ENCODE data around the gene AMPH.

AMPH gene

DNA sequence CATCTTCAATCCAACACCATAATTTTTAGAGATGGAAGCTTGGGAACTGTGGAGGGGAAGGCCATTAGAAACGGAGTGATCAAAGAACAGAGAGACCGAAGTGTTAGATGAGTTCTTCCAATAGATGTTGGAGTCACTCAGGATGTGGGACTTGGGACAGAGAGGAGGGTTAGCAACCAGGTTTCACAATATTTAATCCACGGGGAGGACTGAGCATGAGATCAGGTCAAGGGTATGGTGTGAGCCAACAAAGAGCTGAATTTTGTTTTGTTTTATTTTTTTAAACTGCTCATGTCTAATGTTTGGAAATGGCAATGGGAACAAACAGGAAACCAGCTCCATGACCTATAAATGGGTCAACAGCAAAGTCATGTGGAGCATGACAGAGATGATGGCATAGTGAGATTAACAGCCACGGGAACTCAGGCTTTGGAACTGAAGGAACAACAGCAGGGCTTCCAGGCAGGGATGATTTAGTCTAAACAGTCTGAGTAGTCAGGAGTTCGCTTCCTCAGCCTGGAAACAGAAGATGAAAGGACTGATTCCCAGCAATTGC lies 38.9 kb upstream of the AMPH start:
- H3K18ac ChIP-seq (ENCODE audit: low read length), result no peak overlapping the region
- H3K4me3 ChIP-seq (ENCODE audit: low read length in 2 of 2), result no peak overlapping the region
- H3K4me1 ChIP-seq (ENCODE audit: control insufficient read depth in 2 of 2, insufficient read depth in 1 of 2, low read depth in 1 of 2, low read length in 2 of 2), result no peaks in the 10 kb centered on the region
- no peaks in the 10 kb centered on the region for H3K79me1 ChIP-seq (ENCODE audit: low read depth, low read length)
- WGBS, 2 donors (ENCODE audit: extremely low coverage in 2 of 2, insufficient read length in 2 of 2, insufficient replicate concordance in 1 of 2), result no CpG with 5 or more reads among the region's 5 CpGs
- H3K9ac ChIP-seq (ENCODE audit: low read depth, low read length, poor library complexity), result no peak overlapping the region
- H4K91ac ChIP-seq (ENCODE audit: low read depth, low read length, poor library complexity), result no peak overlapping the region
- H2BK120ac ChIP-seq (ENCODE audit: low read depth, low read length), result no peak overlapping the region
- no peak overlapping the region for H3K14ac ChIP-seq (ENCODE audit: low read length)
- no peak overlapping the region for H2BK15ac ChIP-seq (ENCODE audit: low read length)
- no peak overlapping the region for H2AK5ac ChIP-seq (ENCODE audit: low read depth, low read length)
- no peak overlapping the region for H2BK5ac ChIP-seq (ENCODE audit: low read length)
- no peaks in the 10 kb centered on the region for H3K36me3 ChIP-seq (replicated peaks in 1 of 2; ENCODE audit: control insufficient read depth in 2 of 2, insufficient read depth in 2 of 2, low read length in 2 of 2)
- H2AFZ ChIP-seq (ENCODE audit: low read length), result no peak overlapping the region
- H3K23ac ChIP-seq (ENCODE audit: low read depth, low read length, poor library complexity), result no peak overlapping the region
- H3K27me3 ChIP-seq (ENCODE audit: control insufficient read depth in 3 of 3, insufficient read depth in 3 of 3, low read depth in 1 of 3, low read length in 3 of 3), result no peaks in the 10 kb centered on the region
- H3K4ac ChIP-seq (ENCODE audit: low read length), result no peak overlapping the region
- no peak overlapping the region for H3K4me2 ChIP-seq (ENCODE audit: insufficient read depth, low read length, poor library complexity, severe bottlenecking)
- H2BK12ac ChIP-seq (ENCODE audit: low read length), result no peak overlapping the region
- DNase-seq (ENCODE audit: low spot score), result no peak
- no peak overlapping the region for H3K27ac ChIP-seq (replicated peaks; ENCODE audit: low read length)
- H3K9me3 ChIP-seq (replicated peaks in 1 of 2; ENCODE audit: control insufficient read depth in 2 of 2, insufficient read depth in 1 of 2, low read depth in 1 of 2, low read length in 2 of 2), result no peaks in the 10 kb centered on the region
- H4K8ac ChIP-seq (ENCODE audit: low read depth, low read length), result no peak overlapping the region

DNA sequence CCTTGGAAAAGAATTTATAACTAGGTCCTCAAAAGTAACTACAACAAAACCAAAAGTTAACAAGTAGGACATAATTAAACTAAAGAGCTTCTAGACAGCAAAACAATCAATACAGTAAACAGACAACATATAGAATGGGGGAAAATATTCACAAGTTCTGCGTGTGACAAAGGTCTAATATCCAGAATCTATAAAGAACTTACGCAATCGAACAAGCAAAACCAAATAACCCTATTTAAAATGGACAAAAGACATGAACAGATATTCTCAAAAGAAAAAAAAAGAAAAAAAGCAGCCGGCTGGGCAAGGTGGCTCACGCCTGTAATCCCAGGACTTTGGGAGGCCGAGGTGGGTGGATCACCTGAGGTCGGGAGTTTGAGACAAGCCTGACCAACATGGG lies 33.8 kb upstream of the AMPH start:
- H2BK12ac ChIP-seq (ENCODE audit: low read length), result no peak overlapping the region
- no peak overlapping the region for H3K4ac ChIP-seq (ENCODE audit: low read length)
- H4K91ac ChIP-seq (ENCODE audit: low read depth, low read length, poor library complexity), result no peak overlapping the region
- H3K23ac ChIP-seq (ENCODE audit: low read depth, low read length, poor library complexity), result no peak overlapping the region
- H3K27me3 ChIP-seq (ENCODE audit: control insufficient read depth in 3 of 3, insufficient read depth in 3 of 3, low read depth in 1 of 3, low read length in 3 of 3), result no peaks in the 10 kb centered on the region
- no CpG with 5 or more reads among the region's 7 CpGs for WGBS, 2 donors (ENCODE audit: extremely low coverage in 2 of 2, insufficient read length in 2 of 2, insufficient replicate concordance in 1 of 2)
- no peak overlapping the region for H4K8ac ChIP-seq (ENCODE audit: low read depth, low read length)
- no peak overlapping the region for H2BK5ac ChIP-seq (ENCODE audit: low read length)
- no peak overlapping the region for H2AFZ ChIP-seq (ENCODE audit: low read length)
- no peak overlapping the region for H3K4me2 ChIP-seq (ENCODE audit: insufficient read depth, low read length, poor library complexity, severe bottlenecking)
- H3K4me1 ChIP-seq (ENCODE audit: control insufficient read depth in 2 of 2, insufficient read depth in 1 of 2, low read depth in 1 of 2, low read length in 2 of 2), result no peaks in the 10 kb centered on the region
- H3K9ac ChIP-seq (ENCODE audit: low read depth, low read length, poor library complexity), result no peak overlapping the region
- H3K27ac ChIP-seq (replicated peaks; ENCODE audit: low read length), result no peak overlapping the region
- H2AK5ac ChIP-seq (ENCODE audit: low read depth, low read length), result no peak overlapping the region
- H2BK120ac ChIP-seq (ENCODE audit: low read depth, low read length), result no peak overlapping the region
- no peak for DNase-seq (ENCODE audit: low spot score)
- H3K79me1 ChIP-seq (ENCODE audit: low read depth, low read length), result no peaks in the 10 kb centered on the region
- no peak overlapping the region for H3K4me3 ChIP-seq (ENCODE audit: low read length in 2 of 2)
- H3K14ac ChIP-seq (ENCODE audit: low read length), result no peak overlapping the region
- no peak overlapping the region for H2BK15ac ChIP-seq (ENCODE audit: low read length)
- no peaks in the 10 kb centered on the region for H3K36me3 ChIP-seq (replicated peaks in 1 of 2; ENCODE audit: control insufficient read depth in 2 of 2, insufficient read depth in 2 of 2, low read length in 2 of 2)
- H3K18ac ChIP-seq (ENCODE audit: low read length), result no peak overlapping the region
- H3K9me3 ChIP-seq (replicated peaks in 1 of 2; ENCODE audit: control insufficient read depth in 2 of 2, insufficient read depth in 1 of 2, low read depth in 1 of 2, low read length in 2 of 2), result no peaks in the 10 kb centered on the region

DNA sequence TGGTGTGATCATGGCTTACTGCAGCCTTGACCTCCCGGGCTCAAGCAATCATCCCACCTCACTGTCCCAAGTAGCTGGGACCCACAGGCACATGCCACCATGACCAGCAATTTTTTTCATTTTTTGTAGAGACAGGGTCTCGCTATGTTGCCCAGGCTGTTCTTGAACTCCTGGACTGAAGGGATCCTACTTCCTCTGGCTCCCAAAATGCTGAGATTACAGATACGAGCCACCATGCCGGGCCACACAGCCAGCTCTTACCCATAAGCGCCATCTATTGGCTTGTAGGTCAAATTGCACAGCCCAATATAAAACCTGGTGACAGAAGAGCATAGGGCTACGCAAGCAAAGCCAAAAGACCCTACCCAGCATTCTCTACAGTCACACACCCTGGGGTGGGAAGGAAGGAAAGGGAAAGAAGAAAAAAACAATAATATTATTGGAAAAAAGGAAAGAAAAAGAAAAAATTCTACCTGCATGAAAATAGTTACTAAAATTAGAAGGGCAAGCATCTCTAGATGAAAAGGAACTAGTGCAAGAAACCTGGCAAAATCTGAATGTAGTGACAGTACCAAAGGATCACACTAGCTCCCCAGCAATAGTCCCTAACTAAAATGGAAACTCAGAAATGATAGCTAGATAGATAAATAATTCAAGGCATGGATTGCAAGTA lies 29.4 kb upstream of the AMPH start:
- H3K36me3 ChIP-seq (replicated peaks in 1 of 2; ENCODE audit: control insufficient read depth in 2 of 2, insufficient read depth in 2 of 2, low read length in 2 of 2), result no peaks in the 10 kb centered on the region
- no peak overlapping the region for H2BK5ac ChIP-seq (ENCODE audit: low read length)
- no peak overlapping the region for H2BK15ac ChIP-seq (ENCODE audit: low read length)
- H3K79me1 ChIP-seq (ENCODE audit: low read depth, low read length), result no peaks in the 10 kb centered on the region
- H4K8ac ChIP-seq (ENCODE audit: low read depth, low read length), result no peak overlapping the region
- no CpG with 5 or more reads among the region's 6 CpGs for WGBS, 2 donors (ENCODE audit: extremely low coverage in 2 of 2, insufficient read length in 2 of 2, insufficient replicate concordance in 1 of 2)
- H3K9ac ChIP-seq (ENCODE audit: low read depth, low read length, poor library complexity), result no peak overlapping the region
- no peaks in the 10 kb centered on the region for H3K4me1 ChIP-seq (ENCODE audit: control insufficient read depth in 2 of 2, insufficient read depth in 1 of 2, low read depth in 1 of 2, low read length in 2 of 2)
- H3K27me3 ChIP-seq (ENCODE audit: control insufficient read depth in 3 of 3, insufficient read depth in 3 of 3, low read depth in 1 of 3, low read length in 3 of 3), result no peaks in the 10 kb centered on the region
- no peak overlapping the region for H3K18ac ChIP-seq (ENCODE audit: low read length)
- peak; percentile 36 for DNase-seq (ENCODE audit: low spot score)
- H2AK5ac ChIP-seq (ENCODE audit: low read depth, low read length), result no peak overlapping the region
- no peak overlapping the region for H3K4me3 ChIP-seq (ENCODE audit: low read length in 2 of 2)
- peak overlapping the region; percentile 44 for H2AFZ ChIP-seq (ENCODE audit: low read length)
- H3K27ac ChIP-seq (replicated peaks; ENCODE audit: low read length), result no peak overlapping the region
- H3K23ac ChIP-seq (ENCODE audit: low read depth, low read length, poor library complexity), result no peak overlapping the region
- H3K9me3 ChIP-seq (replicated peaks in 1 of 2; ENCODE audit: control insufficient read depth in 2 of 2, insufficient read depth in 1 of 2, low read depth in 1 of 2, low read length in 2 of 2), result no peaks in the 10 kb centered on the region
- no peak overlapping the region for H2BK120ac ChIP-seq (ENCODE audit: low read depth, low read length)
- H3K4ac ChIP-seq (ENCODE audit: low read length), result no peak overlapping the region
- no peak overlapping the region for H2BK12ac ChIP-seq (ENCODE audit: low read length)
- H3K14ac ChIP-seq (ENCODE audit: low read length), result no peak overlapping the region
- no peak overlapping the region for H3K4me2 ChIP-seq (ENCODE audit: insufficient read depth, low read length, poor library complexity, severe bottlenecking)
- no peak overlapping the region for H4K91ac ChIP-seq (ENCODE audit: low read depth, low read length, poor library complexity)

DNA sequence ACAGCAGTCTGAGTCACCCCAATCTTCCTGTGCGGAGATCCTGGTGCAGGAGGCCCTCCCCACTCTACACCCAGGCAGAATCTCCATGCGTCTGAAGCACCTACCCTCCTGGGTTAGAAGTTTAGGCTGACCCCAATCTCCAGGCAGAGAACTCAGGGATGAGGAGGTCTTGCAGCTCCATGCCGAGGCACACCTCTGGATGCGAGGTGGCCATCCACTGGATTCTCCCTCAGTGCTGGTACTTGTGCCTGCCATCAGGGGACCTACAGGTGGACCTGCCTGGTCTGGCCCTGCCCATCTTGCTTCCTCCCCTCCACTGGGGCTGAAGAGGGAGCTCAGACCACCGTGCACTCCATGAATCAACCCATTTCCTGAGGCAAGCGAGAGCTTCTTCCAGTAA lies 28.8 kb upstream of the AMPH start:
- Histone ChIP-seq H2BK120ac (ENCODE audit: low read depth, low read length) (no peak overlapping the region), H3K79me1 (ENCODE audit: low read depth, low read length) (no peaks in the 10 kb centered on the region), H2BK12ac (ENCODE audit: low read length) (peak overlapping the region; percentile 58), H3K4me2 (ENCODE audit: insufficient read depth, low read length, poor library complexity, severe bottlenecking) (no peak overlapping the region), H2AFZ (ENCODE audit: low read length) (no peak overlapping the region), H3K9ac (ENCODE audit: low read depth, low read length, poor library complexity) (no peak overlapping the region), H4K91ac (ENCODE audit: low read depth, low read length, poor library complexity) (no peak overlapping the region), H3K4me1 (ENCODE audit: control insufficient read depth in 2 of 2, insufficient read depth in 1 of 2, low read depth in 1 of 2, low read length in 2 of 2) (no peaks in the 10 kb centered on the region), H3K4me3 (ENCODE audit: low read length in 2 of 2) (no peak overlapping the region), H4K8ac (ENCODE audit: low read depth, low read length) (no peak overlapping the region), H3K9me3 (replicated peaks in 1 of 2; ENCODE audit: control insufficient read depth in 2 of 2, insufficient read depth in 1 of 2, low read depth in 1 of 2, low read length in 2 of 2) (no peaks in the 10 kb centered on the region), H2BK5ac (ENCODE audit: low read length) (no peak overlapping the region), H3K4ac (ENCODE audit: low read length) (no peak overlapping the region), H3K36me3 (replicated peaks in 1 of 2; ENCODE audit: control insufficient read depth in 2 of 2, insufficient read depth in 2 of 2, low read length in 2 of 2) (no peaks in the 10 kb centered on the region), H2BK15ac (ENCODE audit: low read length) (peak overlapping the region; percentile 15), H3K27ac (replicated peaks; ENCODE audit: low read length) (no peak overlapping the region), H2AK5ac (ENCODE audit: low read depth, low read length) (no peak overlapping the region), H3K18ac (ENCODE audit: low read length) (peak overlapping the region; percentile 48), H3K14ac (ENCODE audit: low read length) (no peak overlapping the region), H3K23ac (ENCODE audit: low read depth, low read length, poor library complexity) (no peak overlapping the region), H3K27me3 (ENCODE audit: control insufficient read depth in 3 of 3, insufficient read depth in 3 of 3, low read depth in 1 of 3, low read length in 3 of 3) (no peaks in the 10 kb centered on the region)
- DNase-seq (ENCODE audit: low spot score), result no peak
- no CpG with 5 or more reads among the region's 6 CpGs for WGBS, 2 donors (ENCODE audit: extremely low coverage in 2 of 2, insufficient read length in 2 of 2, insufficient replicate concordance in 1 of 2)
